Measurements from ENCODE around the gene MRI1.

DNA sequence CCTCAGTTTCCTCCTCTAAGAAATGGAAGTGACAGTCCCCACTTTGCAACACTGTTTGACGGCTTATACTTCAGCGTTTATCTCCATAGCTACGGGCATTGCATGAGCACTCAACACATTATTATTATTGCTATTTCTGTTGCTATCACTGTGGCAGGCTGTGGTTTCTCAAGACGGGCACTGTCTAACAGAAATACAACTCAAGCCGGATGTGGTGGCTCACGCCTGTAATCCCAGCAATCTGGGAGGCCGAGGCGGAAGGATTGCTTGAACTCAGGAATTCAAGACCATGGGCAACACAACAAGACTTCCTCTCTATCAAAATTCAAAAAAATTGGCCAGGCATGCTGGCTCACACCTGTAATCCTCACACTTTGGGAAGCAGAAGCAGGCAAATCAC is 26.0 kb downstream of the MRI1 start:
- TF ChIP-seq, protein P1, sequence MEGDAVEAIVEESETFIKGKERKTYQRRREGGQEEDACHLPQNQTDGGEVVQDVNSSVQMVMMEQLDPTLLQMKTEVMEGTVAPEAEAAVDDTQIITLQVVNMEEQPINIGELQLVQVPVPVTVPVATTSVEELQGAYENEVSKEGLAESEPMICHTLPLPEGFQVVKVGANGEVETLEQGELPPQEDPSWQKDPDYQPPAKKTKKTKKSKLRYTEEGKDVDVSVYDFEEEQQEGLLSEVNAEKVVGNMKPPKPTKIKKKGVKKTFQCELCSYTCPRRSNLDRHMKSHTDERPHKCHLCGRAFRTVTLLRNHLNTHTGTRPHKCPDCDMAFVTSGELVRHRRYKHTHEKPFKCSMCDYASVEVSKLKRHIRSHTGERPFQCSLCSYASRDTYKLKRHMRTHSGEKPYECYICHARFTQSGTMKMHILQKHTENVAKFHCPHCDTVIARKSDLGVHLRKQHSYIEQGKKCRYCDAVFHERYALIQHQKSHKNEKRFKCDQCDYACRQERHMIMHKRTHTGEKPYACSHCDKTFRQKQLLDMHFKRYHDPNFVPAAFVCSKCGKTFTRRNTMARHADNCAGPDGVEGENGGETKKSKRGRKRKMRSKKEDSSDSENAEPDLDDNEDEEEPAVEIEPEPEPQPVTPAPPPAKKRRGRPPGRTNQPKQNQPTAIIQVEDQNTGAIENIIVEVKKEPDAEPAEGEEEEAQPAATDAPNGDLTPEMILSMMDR (IDR thresholded peaks at IDR 0.05): no peak
- TF ChIP-seq EZH2 (IDR thresholded peaks at IDR 0.05; ENCODE audit: borderline replicate concordance, insufficient read depth, low read depth, low read length, poor library complexity, severe bottlenecking): no peak

Data from B cell (primary cell).